OCI-LY7 (cell line): ENCODE results near the gene GOSR1.

ENCODE experiments used
- CTCF ChIP-seq: fragments of 200-600 bp; sonication (generic); conservative IDR thresholded peaks from 2 replicates; pipeline ENCODE4 v1.5.1; 2014; ENCODE audit warnings: mild to moderate bottlenecking, antibody characterized with exemption, low read length, moderate library complexity, mixed read lengths
- EZH2phosphoT487 ChIP-seq: fragments of 200-600 bp; sonication (generic); IDR thresholded peaks from 2 replicates; pipeline ENCODE4 v1.6.1; 2018; ENCODE audit warnings: low read depth, borderline replicate concordance, mild to moderate bottlenecking, mixed run types, antibody characterized with exemption, low read length, moderate library complexity, mixed read lengths

GRCh38 chr17:30552994-30553566, 75.9 kb downstream of the GOSR1 start:
- TF ChIP-seq CTCF = no peak
- TF ChIP-seq EZH2phosphoT487 = no peak
